ENCODE measurements around the gene PCDHB11. TPM values are rescaled to one million over a fixed set of nuclear protein-coding genes. Genes with fewer than 3 reads are reported as not detected.
"Not testable (repeated sequence)": the region's sequence is repeated elsewhere in the genome, so short reads cannot be mapped to it uniquely, and the experiment has no call there.

PCDHB11 gene
- total RNA-seq (2014; rRNA removed; shearing (Covaris generic)), result 4.5 and 5.6 TPM in 2 replicates

DNA sequence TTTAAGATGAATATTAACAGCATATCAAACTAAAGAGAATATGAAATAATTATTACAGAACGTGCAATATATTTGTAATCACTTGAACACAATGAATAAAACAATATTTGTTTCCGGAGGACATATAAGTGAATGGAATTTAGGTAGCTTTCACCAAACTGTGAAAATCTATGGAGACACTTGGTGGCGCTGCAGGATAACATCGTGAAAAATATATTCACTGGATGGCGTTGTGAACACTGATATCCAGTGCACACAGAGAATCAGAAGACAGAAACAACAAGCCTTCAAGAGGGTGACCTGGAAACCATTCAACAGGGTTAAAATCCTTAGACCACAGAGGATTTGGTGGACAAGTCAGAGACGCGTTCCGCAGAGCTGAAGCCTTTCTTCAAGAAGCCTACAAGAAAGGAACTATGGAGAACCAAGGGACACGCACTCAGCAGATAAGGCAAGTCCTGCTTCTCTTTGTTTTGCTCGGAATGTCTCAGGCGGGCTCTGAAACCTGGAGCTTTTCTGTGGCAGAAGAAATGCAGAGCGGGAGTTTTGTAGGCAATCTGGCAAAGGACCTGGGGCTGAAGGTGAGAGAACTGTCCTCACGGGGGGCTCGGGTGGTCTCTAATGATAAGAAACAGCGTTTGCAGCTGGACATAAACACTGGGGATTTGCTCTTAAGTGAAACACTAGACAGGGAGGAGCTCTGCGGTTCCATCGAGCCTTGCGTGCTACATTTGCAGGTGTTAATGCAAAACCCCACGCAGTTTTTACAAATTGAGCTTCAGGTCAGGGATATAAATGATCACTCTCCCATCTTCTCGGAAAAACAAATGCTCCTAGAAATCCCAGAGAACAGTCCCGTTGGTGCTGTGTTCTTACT, at the start of gene PCDHB11:
PCDHB11 (plus strand) TSS at position 269 of the 877 bp plus-strand sequence; CDS start at position 417, 148 bp downstream.
- peak; percentile 40 for DNase-seq (ENCODE audit: low spot score)

- peak; percentile 34 for DNase-seq (ENCODE audit: low spot score)
These were observed 49.6 kb upstream of the PCDHB11 start, which contains the start of gene PCDHB6 for GRCh38 chr5:141149812-141150211. Gene PCDHB6 (plus strand): TSS chr5:141150057. CDS start chr5:141150258, 201 bp downstream.

- no peak for DNase-seq (ENCODE audit: low spot score)
These were observed 49.0 kb upstream of the PCDHB11 start for GRCh38 chr5:141150224-141150992.

DNA sequence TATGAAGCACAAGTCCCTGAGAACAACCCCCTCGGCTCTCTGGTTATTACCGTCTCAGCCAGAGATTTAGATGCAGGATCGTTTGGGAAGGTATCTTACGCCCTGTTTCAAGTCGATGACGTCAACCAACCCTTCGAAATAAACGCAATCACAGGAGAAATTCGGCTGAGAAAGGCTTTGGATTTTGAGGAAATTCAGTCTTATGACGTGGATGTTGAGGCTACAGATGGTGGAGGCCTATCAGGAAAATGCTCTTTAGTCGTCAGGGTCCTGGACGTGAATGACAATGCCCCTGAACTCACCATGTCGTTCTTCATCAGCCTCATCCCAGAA, 48.5 kb upstream of the PCDHB11 start:
- DNase-seq (ENCODE audit: low spot score), result no peak

GRCh38 chr5:141151632-141152031, 47.8 kb upstream of the PCDHB11 start:
- DNase-seq (ENCODE audit: low spot score), result not testable (repeated sequence)

DNA sequence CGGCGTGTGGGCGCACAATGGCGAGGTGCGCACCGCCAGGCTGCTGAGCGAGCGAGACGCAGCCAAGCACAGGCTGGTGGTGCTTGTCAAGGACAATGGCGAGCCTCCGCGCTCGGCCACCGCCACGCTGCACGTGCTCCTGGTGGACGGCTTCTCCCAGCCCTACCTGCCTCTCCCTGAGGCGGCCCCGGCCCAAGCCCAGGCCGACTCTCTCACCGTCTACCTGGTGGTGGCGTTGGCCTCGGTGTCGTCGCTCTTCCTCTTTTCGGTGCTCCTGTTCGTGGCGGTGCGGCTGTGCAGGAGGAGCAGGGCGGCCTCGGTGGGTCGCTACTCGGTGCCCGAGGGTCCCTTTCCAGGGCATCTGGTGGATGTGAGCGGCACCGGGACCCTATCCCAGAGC, 47.3 kb upstream of the PCDHB11 start:
- DNase-seq (ENCODE audit: low spot score), result not testable (repeated sequence)

GRCh38 chr5:141155540-141156374, 43.7 kb upstream of the PCDHB11 start:
- DNase-seq (ENCODE audit: low spot score), result peak; percentile 57

DNA sequence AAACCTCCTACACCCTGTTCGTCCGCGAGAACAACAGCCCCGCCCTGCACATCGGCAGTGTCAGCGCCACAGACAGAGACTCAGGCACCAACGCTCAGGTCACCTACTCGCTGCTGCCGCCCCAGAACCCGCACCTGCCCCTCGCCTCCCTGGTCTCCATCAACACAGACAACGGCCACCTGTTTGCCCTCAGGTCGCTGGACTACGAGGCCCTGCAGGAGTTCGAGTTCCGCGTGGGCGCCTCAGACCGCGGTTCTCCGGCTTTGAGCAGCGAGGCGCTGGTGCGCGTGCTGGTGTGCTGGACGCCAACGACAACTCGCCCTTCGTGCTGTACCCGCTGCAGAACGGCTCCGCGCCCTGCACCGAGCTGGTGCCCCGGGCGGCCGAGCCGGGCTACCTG, 42.1 kb upstream of the PCDHB11 start:
- DNase-seq (ENCODE audit: low spot score), result not testable (repeated sequence)

GRCh38 chr5:141157901-141158300, 41.5 kb upstream of the PCDHB11 start:
- not testable (repeated sequence) for DNase-seq (ENCODE audit: low spot score)

DNA sequence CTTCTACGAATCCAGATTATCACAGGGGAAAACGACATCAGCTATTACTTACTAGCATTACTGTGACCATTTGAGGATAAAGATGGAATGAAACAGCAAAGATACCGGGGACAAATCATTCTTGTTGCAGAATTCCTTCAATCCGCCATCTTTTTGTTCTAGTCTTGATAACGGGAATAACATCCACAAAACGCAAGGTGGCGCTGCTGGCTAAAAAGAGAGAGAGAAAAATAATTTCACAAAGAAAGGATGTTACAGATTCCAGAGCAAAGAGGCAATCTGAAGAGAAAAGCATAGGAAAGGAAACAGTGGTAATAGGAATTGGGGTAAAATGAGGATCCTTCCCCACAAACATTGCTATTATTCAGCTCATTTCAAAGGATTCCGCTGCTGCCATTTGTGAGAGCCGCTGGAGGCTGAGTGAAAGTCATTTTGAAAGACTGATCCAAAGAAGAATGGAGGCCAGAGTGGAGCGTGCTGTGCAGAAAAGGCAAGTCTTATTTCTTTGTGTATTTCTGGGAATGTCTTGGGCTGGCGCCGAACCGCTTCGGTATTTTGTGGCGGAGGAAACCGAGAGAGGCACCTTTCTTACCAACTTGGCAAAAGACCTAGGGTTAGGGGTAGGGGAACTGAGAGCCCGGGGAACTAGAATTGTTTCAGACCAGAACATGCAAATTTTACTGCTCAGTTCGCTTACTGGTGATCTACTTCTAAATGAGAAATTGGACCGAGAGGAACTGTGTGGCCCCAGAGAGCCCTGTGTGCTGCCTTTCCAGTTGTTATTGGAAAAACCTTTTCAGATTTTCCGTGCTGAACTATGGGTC, 26.8 kb upstream of the PCDHB11 start, which contains the start of gene PCDHB7:
PCDHB7 (plus strand) TSS at position 264 of the 824 bp plus-strand sequence; CDS start at position 456, 192 bp downstream.
- DNase-seq (ENCODE audit: low spot score), result peak; percentile 47

GRCh38 chr5:141174291-141175104, 24.9 kb upstream of the PCDHB11 start:
- not testable (repeated sequence) for DNase-seq (ENCODE audit: low spot score)

DNA sequence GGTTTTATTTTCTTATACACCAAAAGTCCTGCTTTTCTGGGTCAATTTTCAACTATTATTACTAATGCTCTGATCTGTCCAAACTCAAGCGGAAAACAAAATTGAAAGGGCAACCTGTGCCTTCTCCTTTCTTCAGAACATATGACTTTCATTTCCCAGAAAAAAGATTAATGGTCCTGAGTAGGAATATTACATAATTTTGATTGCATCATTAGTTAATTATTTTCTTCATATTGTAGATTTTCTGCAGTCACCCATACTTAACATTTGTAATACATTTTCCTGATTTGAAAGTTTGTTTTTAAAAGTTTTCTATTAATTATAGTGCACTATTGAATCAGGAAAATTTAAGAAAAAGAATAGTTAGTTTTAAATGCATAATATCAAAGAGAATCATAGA, 23.5 kb upstream of the PCDHB11 start:
- DNase-seq (ENCODE audit: low spot score), result no peak

DNA sequence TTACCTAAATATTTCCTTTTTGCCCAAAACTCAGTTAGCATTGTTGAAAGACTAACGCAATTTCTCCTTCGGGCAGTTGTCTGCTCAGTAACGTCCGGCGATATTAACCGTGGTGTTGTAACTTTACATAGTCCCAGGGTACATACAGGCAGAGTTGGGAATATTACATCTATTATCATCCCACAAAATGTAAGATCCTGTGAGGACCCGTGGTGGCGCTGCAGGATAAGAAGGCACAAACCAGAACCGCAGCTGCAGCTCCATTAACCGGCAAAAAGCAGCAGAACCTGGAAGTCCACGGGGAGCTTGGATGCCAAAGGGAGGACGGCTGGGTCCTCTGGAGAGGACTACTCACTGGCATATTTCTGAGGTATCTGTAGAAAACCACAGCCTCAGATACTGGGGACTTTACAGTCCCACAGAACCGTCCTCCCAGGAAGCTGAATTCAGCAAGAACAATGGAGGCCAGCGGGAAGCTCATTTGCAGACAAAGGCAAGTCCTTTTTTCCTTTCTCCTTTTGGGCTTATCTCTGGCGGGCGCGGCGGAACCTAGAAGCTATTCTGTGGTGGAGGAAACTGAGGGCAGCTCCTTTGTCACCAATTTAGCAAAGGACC, 21.7 kb upstream of the PCDHB11 start, which contains the start of gene PCDHB8:
PCDHB8 (plus strand) TSS at position 214 of the 615 bp plus-strand sequence; CDS start at position 459, 245 bp downstream.
- DNase-seq (ENCODE audit: low spot score), result peak; percentile 54

DNA sequence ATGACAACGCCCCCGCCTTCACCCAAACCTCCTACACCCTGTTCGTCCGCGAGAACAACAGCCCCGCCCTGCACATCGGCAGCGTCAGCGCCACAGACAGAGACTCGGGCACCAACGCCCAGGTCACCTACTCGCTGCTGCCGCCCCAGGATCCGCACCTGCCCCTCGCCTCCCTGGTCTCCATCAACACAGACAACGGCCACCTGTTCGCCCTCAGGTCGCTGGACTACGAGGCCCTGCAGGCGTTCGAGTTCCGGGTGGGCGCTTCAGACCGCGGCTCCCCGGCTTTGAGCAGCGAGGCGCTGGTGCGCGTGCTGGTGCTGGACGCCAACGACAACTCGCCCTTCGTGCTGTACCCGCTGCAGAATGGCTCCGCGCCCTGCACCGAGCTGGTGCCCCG, 20.1 kb upstream of the PCDHB11 start:
- DNase-seq (ENCODE audit: low spot score), result not testable (repeated sequence)

DNA sequence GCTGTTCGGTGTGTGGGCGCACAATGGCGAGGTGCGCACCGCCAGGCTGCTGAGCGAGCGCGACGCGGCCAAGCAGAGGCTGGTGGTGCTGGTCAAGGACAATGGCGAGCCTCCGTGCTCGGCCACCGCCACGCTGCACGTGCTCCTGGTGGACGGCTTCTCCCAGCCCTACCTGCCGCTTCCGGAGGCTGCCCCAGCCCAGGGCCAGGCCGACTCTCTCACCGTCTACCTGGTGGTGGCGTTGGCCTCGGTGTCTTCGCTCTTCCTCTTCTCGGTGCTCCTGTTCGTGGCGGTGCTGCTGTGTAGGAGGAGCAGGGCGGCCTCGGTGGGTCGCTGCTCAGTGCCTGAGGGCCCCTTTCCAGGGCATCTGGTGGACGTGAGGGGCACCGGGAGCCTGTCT, 19.6 kb upstream of the PCDHB11 start:
- DNase-seq (ENCODE audit: low spot score), result not testable (repeated sequence)

- DNase-seq (ENCODE audit: low spot score), result no peak
These were observed 19.1 kb upstream of the PCDHB11 start for GRCh38 chr5:141180313-141180712.

- no peak for DNase-seq (ENCODE audit: low spot score)
These were observed 17.2 kb upstream of the PCDHB11 start, which contains the start of gene PCDHB16 for GRCh38 chr5:141182248-141182647. Gene PCDHB16 (plus strand): TSS chr5:141182387. CDS start chr5:141182560, 173 bp downstream.

GRCh38 chr5:141184117-141184855, 15.1 kb upstream of the PCDHB11 start:
- not testable (repeated sequence) for DNase-seq (ENCODE audit: low spot score)

Measured in H4 (cell line).